Ovary (tissue), 9 donors: ENCODE results near the gene LRRC75A. TPM values are rescaled to one million over a fixed set of nuclear protein-coding genes. Genes with fewer than 3 reads are reported as not detected.

ENCODE experiments used
- DNase-seq, 5 donors: peaks; one replicate each; pipeline ENCODE4 v3.0.0-alpha.2; 2019 to 2020
- H3K27ac ChIP-seq, 2 donors: fragments of 200-600 bp; one replicate each; pipeline versions ENCODE4 v1.5.1 to v1.8.0; 2019 to 2022
- H3K27me3 ChIP-seq: fragments of 200-600 bp; one replicate; pipeline ENCODE4 v1.8.0; 2022
- H3K36me3 ChIP-seq: fragments of 200-600 bp; sonication (generic); one replicate; pipeline ENCODE4 v1.5.1; 2019
- H3K4me1 ChIP-seq: one replicate; pipeline ENCODE4 v1.8.1; 2013; ENCODE audit warnings: mild to moderate bottlenecking, moderate library complexity; ENCODE audit not compliant: insufficient read depth
- H3K4me3 ChIP-seq: fragments of 200-600 bp; sonication (generic); one replicate; pipeline ENCODE4 v1.5.1; 2017
- H3K9me3 ChIP-seq, 2 donors: fragments of 200-600 bp in 1 of 2; sonication (generic) in 1 of 2; one replicate each; pipeline versions ENCODE4 v1.5.1 to v1.8.1; 2013 to 2019; ENCODE audit warnings: mild to moderate bottlenecking in 1 of 2, moderate library complexity in 1 of 2
- EP300 ChIP-seq: sonication (generic); formaldehyde crosslinking; IDR thresholded peaks from one replicate; pipeline ENCODE4 v1.6.1; 2017; ENCODE audit warnings: antibody characterized with exemption
- POLR2A ChIP-seq: fragments of 450-650 bp; IDR thresholded peaks from one replicate; pipeline ENCODE4 v1.6.1; 2017; ENCODE audit warnings: antibody characterized with exemption, mild to moderate bottlenecking, moderate library complexity
- WGBS, 3 donors: extraction: QIAGEN DNeasy Blood & Tissue Kit in 1 of 3; methylation state at CpG; one replicate each; pipeline versions ENCODE4 v1.1.5 to v1.1.7; 2013 to 2017; 5-methylcytosine and 5-hydroxymethylcytosine counted together
- intact Hi-C, 4 donors: fragments of 100-400 bp; cut with DNase I; formaldehyde crosslinking; loops; one replicate each; pipeline versions ENCODE4 v1.11.0 to v1.15.1; 2022 to 2023
- polyA plus RNA-seq, 2 donors: library from polyadenylated mRNA; stranded (reverse); fragments of 200-250 nt in 1 of 2; fragments of 350-450 nt in 1 of 2; fragmentation: Illumina TruSeq in 1 of 2; extraction: RNeasy Lipid Tissue Mini Kit (QIAGEN cat#74804) in 1 of 2; gene quantifications; one replicate each; pipeline ENCODE4 v1.2.3, GENCODE V29; 2013 to 2014
- total RNA-seq, 7 donors: library from RNA; depleted of rRNA in 2 of 7; stranded (reverse); fragments of >200 nt in 2 of 7; fragmentation: NEBNext Ultra II Directional in 3 of 7; extraction: Animal tissue kit (Norgen Biotek cat#: 25700) in 3 of 7; gene quantifications; one replicate each; pipeline versions ENCODE4 v1.1.0 to v1.2.4, GENCODE V29; 2016 to 2023
- TF ChIP-seq, protein P1 (sequence below), 3 donors: fragments of 450-650 bp in 2 of 3; fragments of 200-600 bp in 1 of 3; IDR thresholded peaks; one replicate each; pipeline versions ENCODE4 v1.5.1 to v1.8.0; 2016 to 2022; ENCODE audit warnings: antibody characterized with exemption in 3 of 3, mild to moderate bottlenecking in 1 of 3
- donor health status: DM: no; HTN: no; CAD: no; lungs with moderate emphysema.
- donor health status: DM: no; HTN: no; CAD: no.
- donor health status: Bipolar disorder and iron deficiency.
- donor health status: DM: yes; HTN: yes; CAD: no.
- donor health status: DM: no; HTN: no; CAD: no.
- donor health status: DM: yes; HTN: yes; CAD: no.

Gene LRRC75A
- total and polyA plus RNA-seq, 9 donors, result 1.0 to 12.5 (median 4.1) TPM

DNA sequence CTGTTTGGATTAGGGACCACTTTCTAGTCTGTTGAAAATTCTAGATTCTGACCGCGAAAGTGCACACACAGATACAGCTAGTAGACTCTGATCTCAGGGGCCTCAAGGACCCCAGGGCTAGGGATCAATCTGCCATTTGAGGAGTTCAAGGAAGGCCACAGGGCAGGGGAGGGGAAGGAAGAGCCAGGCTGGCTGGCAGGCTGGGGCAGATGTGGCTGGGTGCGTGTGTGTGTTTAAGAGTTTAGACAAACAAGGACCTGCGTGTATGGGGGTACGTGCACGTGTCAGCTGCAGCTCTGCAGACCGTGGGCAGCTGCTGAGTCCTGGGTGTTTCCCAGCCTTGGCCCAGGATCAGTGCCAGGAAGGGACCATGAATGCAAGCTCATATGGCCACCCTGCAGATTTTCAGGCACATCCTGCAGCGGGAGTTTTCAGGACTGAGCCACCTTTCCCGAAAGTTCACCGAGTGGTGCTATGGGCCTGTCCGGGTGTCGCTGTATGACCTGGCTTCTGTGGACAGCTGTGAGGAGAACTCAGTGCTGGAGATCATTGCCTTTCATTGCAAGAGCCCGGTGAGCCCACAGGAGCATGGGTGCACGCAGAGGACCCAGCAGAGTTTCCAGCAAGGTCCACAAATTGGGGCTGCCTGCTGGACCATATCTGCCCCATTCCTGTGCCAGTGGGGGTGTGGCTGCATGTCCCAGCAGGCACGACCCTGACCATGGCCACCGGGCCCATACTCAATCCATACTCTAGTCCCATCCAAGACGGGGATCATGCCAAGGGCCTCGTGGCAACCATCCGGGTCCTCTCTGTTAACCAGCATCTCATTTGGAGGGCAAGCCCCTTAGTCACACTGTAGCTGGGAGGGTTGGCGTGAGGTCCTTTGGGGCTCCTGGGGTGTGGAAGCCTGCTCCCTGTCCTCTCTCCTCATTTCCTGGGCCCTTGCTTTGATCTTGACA is 66.0 kb downstream of the LRRC75A start:
- 74 to 78% (median 76%) methylated on average over 20 of the region's 20 CpGs for WGBS, 3 donors
- H3K36me3 ChIP-seq, result no peaks in the 10 kb centered on the region

DNA sequence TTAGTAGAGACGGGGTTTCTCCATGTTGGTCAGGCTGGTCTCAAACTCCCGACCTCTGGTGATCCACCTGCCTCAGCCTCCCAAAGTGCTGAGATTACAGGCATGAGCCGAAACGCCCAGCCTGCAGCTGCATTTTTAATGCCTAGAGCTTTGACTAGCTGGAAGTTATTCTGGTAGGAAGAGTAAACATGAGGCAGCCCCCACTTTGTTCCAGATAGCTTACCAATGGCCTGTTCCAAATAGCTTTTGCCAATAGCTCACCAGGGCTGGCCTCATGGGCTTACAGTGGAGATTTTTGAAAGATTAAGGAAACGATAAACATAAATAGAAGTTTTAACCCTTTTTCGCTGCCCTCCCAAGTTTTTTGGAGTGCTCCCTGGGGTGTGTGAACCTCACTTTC is 66.8 kb downstream of the LRRC75A start:
- H3K9me3 ChIP-seq, result no peaks in the 10 kb centered on the region
- no peak overlapping the region for H3K27ac ChIP-seq
- no peak for DNase-seq
- H3K4me3 ChIP-seq, result no peak overlapping the region
- intact Hi-C loops, result no loop called here
- H3K4me1 ChIP-seq, result no peaks in the 10 kb centered on the region
- no peaks in the 10 kb centered on the region for H3K27me3 ChIP-seq
- no peaks in the 10 kb centered on the region for H3K36me3 ChIP-seq
- no peak for TF ChIP-seq EP300
- no peak for TF ChIP-seq POLR2A
- TF ChIP-seq, protein P1, sequence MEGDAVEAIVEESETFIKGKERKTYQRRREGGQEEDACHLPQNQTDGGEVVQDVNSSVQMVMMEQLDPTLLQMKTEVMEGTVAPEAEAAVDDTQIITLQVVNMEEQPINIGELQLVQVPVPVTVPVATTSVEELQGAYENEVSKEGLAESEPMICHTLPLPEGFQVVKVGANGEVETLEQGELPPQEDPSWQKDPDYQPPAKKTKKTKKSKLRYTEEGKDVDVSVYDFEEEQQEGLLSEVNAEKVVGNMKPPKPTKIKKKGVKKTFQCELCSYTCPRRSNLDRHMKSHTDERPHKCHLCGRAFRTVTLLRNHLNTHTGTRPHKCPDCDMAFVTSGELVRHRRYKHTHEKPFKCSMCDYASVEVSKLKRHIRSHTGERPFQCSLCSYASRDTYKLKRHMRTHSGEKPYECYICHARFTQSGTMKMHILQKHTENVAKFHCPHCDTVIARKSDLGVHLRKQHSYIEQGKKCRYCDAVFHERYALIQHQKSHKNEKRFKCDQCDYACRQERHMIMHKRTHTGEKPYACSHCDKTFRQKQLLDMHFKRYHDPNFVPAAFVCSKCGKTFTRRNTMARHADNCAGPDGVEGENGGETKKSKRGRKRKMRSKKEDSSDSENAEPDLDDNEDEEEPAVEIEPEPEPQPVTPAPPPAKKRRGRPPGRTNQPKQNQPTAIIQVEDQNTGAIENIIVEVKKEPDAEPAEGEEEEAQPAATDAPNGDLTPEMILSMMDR (IDR thresholded peaks at IDR 0.05), result no peak
- WGBS, 3 donors, result 44 to 56% (median 48%) methylated on average over 6 of the region's 6 CpGs

More for the DNA sequence above, 66.0 kb downstream of the LRRC75A start:
- no peak overlapping the region for H3K27ac ChIP-seq
- intact Hi-C loops, result no loop called here
- no peak for TF ChIP-seq POLR2A
- no peak for TF ChIP-seq EP300
- no peaks in the 10 kb centered on the region for H3K27me3 ChIP-seq
- H3K4me3 ChIP-seq, result no peak overlapping the region
- H3K4me1 ChIP-seq, result no peaks in the 10 kb centered on the region
- H3K9me3 ChIP-seq, result no peaks in the 10 kb centered on the region
- DNase-seq, result no peak

DNA sequence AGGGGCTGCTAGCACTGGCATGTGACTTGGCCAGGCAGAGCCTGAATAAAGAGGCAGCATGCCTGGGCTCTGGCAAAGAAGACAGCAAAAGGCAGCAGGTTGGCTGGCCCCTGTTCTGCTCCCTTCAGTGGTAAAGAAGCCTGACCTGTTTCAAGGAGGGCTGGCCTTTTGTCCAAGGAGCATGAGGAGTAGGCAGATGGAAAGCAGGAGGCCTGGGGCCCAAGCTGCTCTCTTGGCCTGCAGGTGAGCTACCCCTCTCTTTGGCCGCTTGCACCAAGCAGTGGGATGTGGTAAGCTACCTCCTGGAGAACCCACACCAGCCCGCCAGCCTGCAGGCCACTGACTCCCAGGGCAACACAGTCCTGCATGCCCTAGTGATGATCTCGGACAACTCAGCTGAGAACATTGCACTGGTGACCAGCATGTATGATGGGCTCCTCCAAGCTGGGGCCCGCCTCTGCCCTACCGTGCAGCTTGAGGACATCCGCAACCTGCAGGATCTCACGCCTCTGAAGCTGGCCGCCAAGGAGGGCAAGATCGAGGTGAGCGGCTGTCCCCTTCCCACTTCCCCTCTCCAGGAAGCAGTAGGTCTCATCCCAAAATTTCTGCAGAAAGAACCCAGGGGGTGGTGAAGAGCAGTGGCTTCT is 68.6 kb downstream of the LRRC75A start:
- Histone ChIP-seq H3K36me3 (no peaks in the 10 kb centered on the region), H3K9me3 (no peaks in the 10 kb centered on the region), H3K27me3 (no peaks in the 10 kb centered on the region), H3K4me1 (no peaks in the 10 kb centered on the region), H3K4me3 (no peak overlapping the region), H3K27ac (no peak overlapping the region)
- intact Hi-C loops, result no loop called here
- no peak for DNase-seq
- 88 to 96% (median 92%) methylated on average over 10 of the region's 10 CpGs for WGBS, 3 donors
- TF ChIP-seq POLR2A (no peak), EP300 (no peak)
- TF ChIP-seq, protein P1 (IDR thresholded peaks at IDR 0.05), result no peak

DNA sequence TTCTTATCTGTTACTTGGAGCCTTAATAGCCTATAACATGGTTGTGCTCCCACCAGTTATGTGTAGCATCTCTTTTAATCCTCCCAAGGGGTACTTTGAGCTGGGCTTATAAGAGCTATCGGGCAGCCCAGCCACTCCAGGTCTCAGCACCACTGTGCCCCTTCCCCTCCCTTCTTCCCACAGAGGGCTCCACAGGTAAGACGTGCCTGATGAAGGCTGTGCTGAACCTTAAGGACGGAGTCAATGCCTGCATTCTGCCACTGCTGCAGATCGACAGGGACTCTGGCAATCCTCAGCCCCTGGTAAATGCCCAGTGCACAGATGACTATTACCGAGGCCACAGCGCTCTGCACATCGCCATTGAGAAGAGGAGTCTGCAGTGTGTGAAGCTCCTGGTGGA is 69.6 kb downstream of the LRRC75A start:
- Histone ChIP-seq H3K36me3 (no peaks in the 10 kb centered on the region), H3K4me3 (no peak overlapping the region), H3K4me1 (no peaks in the 10 kb centered on the region), H3K27ac (no peak overlapping the region), H3K9me3 (no peaks in the 10 kb centered on the region), H3K27me3 (no peaks in the 10 kb centered on the region)
- WGBS, 3 donors, result 86 to 94% (median 93%) methylated on average over 7 of the region's 7 CpGs
- no peak for TF ChIP-seq POLR2A
- TF ChIP-seq, protein P1 (IDR thresholded peaks at IDR 0.05), result no peak
- DNase-seq, result no peak
- intact Hi-C loops, result no loop called here
